C1 segment of cervical spinal cord (tissue), 14 donors: ENCODE data around the gene CXCR6.

Source experiments
- DNase-seq, 14 donors: peaks; one replicate each; lab custom pipeline; 2025; lab: John Stamatoyannopoulos, UW

The CXCR6 gene

DNA sequence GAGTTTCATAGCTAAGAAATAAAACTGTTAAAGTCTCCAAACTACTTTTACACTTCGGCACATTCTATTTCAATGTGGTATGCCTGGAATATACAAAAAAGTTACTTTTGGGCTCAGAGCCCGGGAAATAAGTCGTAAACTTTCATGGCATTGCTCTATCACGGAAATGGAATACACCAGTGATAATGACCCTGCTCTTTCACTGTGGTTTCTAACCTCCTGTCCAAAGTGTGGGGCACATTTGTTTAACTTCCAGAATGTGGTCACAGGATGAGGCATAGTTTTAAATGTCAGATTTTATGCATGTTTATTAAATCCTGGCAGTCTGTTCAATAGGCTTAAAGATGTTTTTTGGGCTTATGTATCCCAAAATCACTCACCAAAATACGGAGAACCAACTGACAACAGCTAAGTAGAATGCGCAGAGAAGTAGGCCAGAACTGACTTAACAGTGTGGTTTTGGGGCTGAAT lies 5.1 kb downstream of the CXCR6 start:
- DNase-seq: no peak

DNA sequence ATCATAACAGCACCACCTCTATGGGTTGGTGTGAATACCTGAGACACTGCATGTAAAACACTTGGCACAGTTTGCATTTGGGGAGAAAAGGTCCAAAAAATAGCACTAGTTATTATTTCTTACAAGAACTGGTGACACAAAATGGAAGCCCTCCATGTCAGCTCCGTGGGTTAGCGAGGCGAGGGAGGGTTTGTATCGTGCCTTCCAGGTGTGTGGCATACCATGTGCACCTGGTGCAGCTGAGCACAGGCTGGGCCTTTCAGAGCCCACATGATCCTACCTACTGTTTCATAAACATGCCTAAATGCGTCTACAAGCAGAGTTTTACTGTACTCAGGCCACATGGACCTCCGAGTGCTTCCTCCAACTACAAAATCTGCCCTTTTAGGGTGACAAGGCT lies 5.6 kb downstream of the CXCR6 start:
- DNase-seq: no peak

DNA sequence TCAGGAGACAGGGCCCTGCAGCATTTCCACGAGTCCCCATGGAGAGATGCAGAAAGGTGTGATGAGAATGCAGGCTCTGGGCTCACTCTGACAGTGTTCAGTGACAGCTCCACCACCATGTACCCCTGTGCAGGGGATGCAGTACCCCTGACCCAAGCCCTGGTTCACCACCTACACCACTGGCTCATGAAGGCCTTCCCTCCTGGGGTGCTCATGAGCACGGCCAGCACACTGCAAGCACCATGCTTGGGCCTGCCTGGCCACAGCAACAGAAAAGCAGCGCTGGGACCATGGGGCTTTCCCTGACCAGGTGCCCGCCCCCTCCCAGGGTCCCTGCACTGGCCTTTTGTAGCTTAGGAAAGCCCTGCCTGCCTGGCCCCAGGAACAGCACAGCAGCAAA lies 6.2 kb downstream of the CXCR6 start:
- DNase-seq: no peak

- DNase-seq: no peak
Observed at GRCh38 chr3:45950131-45950530, 6.9 kb downstream of the CXCR6 start.

DNA sequence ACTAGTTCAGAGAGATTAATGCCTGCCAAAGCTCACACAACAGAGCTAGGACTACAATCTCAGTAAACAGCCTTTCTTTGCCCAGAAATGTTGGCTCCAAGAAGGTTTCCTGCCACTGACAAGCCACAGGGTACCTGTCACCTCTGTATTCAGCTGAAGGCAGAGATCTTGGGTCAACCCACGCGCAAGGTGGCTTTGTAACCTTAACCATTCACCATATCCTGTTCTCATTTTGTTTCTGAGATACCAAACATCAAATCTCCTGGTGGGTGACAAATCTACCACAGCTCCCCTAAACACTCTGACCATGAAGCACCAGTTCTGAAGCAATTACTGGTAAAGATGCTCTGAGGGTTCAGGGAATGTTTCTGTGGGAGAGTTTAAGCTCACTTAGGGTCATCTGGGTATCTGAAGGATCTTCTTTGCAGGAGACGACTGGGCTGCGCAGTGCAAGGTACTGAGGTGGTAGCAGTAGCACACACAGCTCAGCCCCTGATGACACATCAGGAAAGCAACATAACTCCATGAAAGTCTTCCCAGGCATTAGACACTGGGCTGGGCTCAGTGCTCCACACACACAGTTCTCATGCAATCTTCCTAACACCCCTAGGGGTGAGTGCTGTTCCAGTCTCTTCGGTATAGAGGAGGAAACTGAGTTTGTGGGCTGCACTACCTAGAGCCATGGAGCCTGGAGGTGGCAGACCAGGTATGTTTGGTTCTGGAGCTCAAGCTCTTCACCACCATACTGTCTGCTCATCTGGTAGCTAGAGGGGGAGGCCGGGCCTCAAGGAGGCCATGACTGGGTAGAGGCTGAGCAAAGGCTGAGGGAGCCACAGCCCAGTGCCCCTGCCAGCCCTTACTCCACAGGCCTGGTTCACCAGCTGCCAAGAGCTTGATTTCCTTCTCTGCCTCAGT lies 7.7 kb downstream of the CXCR6 start:
- no peak for DNase-seq

GRCh38 chr3:45951946-45952345 lies 8.7 kb downstream of the CXCR6 start:
- DNase-seq: no peak

- no peak for DNase-seq
Observed at GRCh38 chr3:45952456-45952855, 9.2 kb downstream of the CXCR6 start.

GRCh38 chr3:45953536-45953935 lies 10.3 kb downstream of the CXCR6 start:
- DNase-seq: no peak

DNA sequence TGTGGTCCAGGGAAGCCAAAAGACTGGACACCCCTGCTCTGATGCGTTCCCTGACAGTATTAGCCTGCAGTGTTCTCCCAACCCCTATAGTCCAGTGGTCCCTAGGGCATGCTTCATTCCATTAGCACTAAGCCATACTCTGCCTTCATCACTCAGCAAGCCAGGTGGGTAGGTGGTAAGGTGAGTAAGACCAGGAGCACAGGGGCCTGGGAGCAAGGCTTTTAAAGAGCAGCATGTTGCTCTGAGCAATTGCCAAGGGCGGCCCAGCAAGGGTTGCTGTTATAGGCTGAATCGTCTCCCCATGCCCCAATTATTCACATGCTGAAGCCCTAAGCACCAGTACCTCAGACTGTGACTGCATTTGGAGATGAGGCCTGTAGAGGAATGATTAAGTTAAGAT lies 11.0 kb downstream of the CXCR6 start:
- no peak for DNase-seq

DNA sequence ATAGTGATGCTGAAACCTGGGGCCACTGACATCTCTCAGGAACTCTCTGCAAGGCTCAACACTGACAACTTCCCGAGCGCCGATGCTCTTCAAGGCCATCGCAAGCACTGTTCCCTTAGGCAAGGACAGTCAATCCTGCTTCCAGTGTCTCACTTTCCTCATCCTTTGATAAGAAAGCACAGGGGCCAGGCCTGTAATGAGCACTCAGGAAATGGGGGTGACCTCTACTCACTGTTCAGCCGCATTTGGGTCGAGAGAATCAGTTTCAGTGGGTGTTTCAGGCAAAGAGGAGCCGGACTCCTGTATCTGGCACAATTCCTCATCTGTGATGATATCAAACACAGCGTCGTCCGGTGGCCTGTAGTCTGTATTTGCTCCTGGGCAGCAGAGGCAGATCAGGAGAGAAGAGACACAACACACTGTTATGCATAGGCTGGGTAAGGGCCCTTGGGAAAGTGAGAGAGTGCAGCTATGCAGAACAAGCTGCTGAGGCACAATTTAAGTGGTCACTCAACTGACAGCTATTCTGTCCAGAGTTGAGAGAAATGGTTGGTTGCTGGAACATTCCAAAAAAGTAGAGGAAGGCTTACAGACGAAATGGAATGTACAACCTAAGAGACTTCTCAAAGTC lies 11.9 kb downstream of the CXCR6 start:
- no peak for DNase-seq

- no peak for DNase-seq
Observed at GRCh38 chr3:45955706-45956105, 12.4 kb downstream of the CXCR6 start.

DNA sequence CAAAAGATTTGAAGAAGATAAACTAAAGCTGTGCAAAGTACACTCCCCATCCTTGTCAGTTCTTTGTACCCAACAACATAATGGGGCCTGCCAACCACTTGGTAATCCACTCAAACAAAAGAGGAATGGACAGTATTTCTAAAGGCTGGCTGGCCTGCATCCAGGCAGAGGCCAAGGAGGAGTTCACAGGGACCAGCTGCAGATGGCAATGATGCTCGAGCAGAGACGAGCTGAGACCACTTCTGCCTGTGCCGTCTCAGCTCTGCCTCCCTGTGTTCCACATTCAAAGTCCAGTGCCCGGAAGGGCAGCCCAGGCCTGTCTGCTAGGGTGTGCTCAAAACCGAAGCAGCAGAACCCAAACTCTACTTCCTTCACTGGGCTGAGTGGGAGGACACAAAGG lies 14.3 kb downstream of the CXCR6 start:
- peak in 8 of 14 donors; percentile 12 to 68 (median 38) for DNase-seq

GRCh38 chr3:45958321-45958791 lies 15.1 kb downstream of the CXCR6 start:
- DNase-seq: peak in 3 of 14 donors; percentile 4 to 17 (median 5)

- no peak for DNase-seq
Observed at GRCh38 chr3:45959201-45959600, 15.9 kb downstream of the CXCR6 start.

- no peak for DNase-seq
Observed at GRCh38 chr3:45960289-45960688, 17.0 kb downstream of the CXCR6 start.

DNA sequence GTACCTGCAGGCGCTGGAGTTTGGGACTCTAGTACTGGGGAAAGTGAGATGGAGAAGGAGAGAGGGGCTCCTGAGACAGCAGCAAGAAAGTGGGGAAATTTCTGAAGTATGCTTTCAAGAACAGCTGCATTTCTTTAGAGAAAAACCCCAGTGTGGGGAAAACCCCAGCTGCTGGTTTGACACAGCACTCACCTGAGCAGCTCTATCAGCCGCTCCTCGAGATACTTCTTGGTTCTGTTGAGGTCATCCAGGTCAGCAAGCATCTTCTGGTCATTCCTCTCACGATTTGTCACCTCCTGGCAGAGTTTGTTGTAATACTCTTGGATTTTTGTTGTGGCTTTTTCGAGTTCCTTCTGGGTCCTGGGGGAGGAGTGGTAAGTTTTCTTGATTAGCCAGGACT lies 18.8 kb downstream of the CXCR6 start:
- DNase-seq: no peak

DNA sequence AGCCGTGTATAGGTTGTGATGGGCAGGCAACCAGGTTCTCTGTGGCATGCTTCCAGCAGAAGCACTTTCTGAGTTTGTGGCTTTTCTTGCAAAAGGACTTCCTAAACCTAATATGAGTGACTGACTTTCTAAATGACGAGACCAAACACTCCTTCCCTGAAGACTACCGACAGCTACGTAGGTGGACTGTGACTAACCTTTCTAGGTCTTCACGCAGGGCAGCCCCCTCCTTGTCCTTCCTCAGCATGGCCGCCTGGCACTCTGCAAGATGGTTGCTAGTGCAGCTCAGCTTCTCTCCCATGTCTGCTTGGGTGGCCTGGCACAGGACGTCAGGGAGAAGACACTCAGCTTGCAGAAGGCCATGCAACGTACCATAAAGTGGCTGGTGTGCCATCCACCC lies 20.9 kb downstream of the CXCR6 start:
- no peak for DNase-seq

GRCh38 chr3:45965253-45965652 lies 22.0 kb downstream of the CXCR6 start:
- no peak for DNase-seq

- no peak for DNase-seq
Observed at GRCh38 chr3:45965653-45966052, 22.4 kb downstream of the CXCR6 start.

- no peak for DNase-seq
Observed at GRCh38 chr3:45966371-45966791, 23.1 kb downstream of the CXCR6 start.

DNA sequence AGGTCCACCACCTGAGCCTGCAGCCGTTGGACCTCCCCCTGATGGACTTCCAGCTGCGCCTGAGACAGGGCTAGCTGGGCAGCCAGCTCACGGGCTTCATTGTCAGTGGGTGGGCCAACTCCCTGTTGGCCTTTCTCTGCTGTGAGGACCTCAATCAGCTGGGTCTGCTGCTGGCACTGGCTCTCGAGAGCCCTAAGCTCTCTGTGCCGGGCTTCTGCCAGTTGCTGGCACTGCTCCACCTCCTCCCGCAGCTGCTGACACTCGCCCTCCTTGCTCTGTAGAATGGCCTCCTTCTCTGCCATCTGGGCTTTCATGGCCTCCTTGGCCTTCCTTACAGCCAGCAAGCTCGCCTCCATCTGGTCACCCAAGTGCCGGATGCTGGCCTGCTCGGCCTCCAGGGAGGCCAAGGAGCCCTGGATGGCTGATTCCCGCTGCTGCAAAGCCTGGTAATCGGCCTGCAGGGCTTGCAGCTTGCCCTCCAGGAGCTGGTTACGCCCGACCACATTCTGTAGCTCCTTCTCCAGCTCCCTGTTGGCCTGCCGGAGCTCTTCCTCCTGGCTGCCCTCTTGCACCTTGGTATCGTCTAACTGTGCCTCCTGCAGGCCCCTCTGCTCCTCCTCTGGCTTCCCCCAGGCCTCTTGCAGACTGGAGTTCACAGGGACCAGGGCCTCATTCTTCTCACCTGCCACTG lies 23.8 kb downstream of the CXCR6 start:
- peak in 12 of 14 donors; percentile 13 to 75 (median 41) for DNase-seq

GRCh38 chr3:45967724-45968123 lies 24.5 kb downstream of the CXCR6 start:
- DNase-seq: peak in 2 of 14 donors; percentile 15 to 17
